HepG2 (cell line): ENCODE results near the gene CPNE5. TPM values are rescaled to one million over a fixed set of nuclear protein-coding genes. Genes with fewer than 3 reads are reported as not detected.

Experiments
- ATAC-seq: fragments of 200-7000 bp; cut with Tn5 transposase; 3 replicates; pipeline ENCODE4 v1.9.1; 2020; ENCODE audit warnings: mild to moderate bottlenecking, moderate library complexity
- BruUV-seq: library from RNA; stranded (reverse); fragments of 400-500 nt; replicated peaks from 2 replicates; lab custom pipeline; 2021; lab: Mats Ljungman, UMichigan
- CTCF ChIA-PET: fragments of 300-600 bp; formaldehyde crosslinking; extraction: SDS; loops from one replicate; lab custom pipeline; 2021; ENCODE audit warnings: low total read pairs, inconsistent platforms, low intra/inter-chr PET ratio; lab: Yijun Ruan, JAX
- POLR2A ChIA-PET: fragments of 350-600 bp; sonication (Branson Sonifier 250); formaldehyde crosslinking; loops from one replicate; lab custom pipeline; 2020; ENCODE audit warnings: antibody characterized with exemption, inconsistent platforms; lab: Yijun Ruan, JAX
- DNase-seq: peaks from one replicate; pipeline ENCODE4 v3.0.0-alpha.2; 2015; ENCODE audit warnings: low spot score
- FAIRE-seq: peaks from 3 replicates; lab custom pipeline; 2011; peaks lifted over from hg19 to GRCh38; lab: Jason Lieb, UNC
- H2AFZ ChIP-seq: one replicate; pipeline ENCODE4 v1.6.1; 2011; ENCODE audit warnings: low read length, inconsistent platforms
- H3K27ac ChIP-seq: fragments of 300-600 bp; 3 replicates; pipeline ENCODE4 v1.8.0; 2011; ENCODE audit warnings: mixed run types, mild to moderate bottlenecking, mixed read lengths, low read length, inconsistent platforms; ENCODE audit not compliant: insufficient read depth; ENCODE audit errors: extremely low read length
- H3K27me3 ChIP-seq, 2 experiments: fragments of 200-600 bp in 1 of 2; 2 replicates in 1 of 2; 3 replicates in 1 of 2; pipeline versions ENCODE4 v1.6.0 to v1.8.0; 2011; ENCODE audit warnings: low read length in 2 of 2, mild to moderate bottlenecking in 2 of 2, moderate library complexity in 2 of 2, inconsistent platforms in 1 of 2; ENCODE audit not compliant: insufficient read depth in 2 of 2, control insufficient read depth in 1 of 2
- H3K36me3 ChIP-seq, 2 experiments: fragments of 200-600 bp in 1 of 2; replicated peaks in 1 of 2; 2 replicates in 1 of 2; 3 replicates in 1 of 2; pipeline versions ENCODE4 v1.5.1 to v1.8.0; 2011; ENCODE audit warnings: low read length in 2 of 2, inconsistent platforms in 1 of 2; ENCODE audit not compliant: insufficient read depth in 2 of 2, control insufficient read depth in 1 of 2
- H3K4me1 ChIP-seq: 2 replicates; pipeline ENCODE4 v1.5.1; 2012; ENCODE audit warnings: low read length, inconsistent platforms; ENCODE audit not compliant: insufficient read depth
- H3K4me2 ChIP-seq: 2 replicates; pipeline ENCODE4 v1.6.0; 2011; ENCODE audit warnings: low read depth, low read length, inconsistent platforms
- H3K4me3 ChIP-seq, 3 experiments: fragments of 200-600 bp in 1 of 3; sonication (generic), shearing (Covaris generic) in 1 of 3; replicated peaks in 1 of 3; 2 replicates each; pipeline ENCODE4 v1.5.1; 2011 to 2016; ENCODE audit warnings: low read length in 3 of 3, inconsistent platforms in 2 of 3, low read depth in 2 of 3, mild to moderate bottlenecking in 2 of 3, control low read depth in 1 of 3, mixed read lengths in 1 of 3; ENCODE audit not compliant: insufficient read depth in 1 of 3
- H3K79me2 ChIP-seq: one replicate; pipeline ENCODE4 v1.6.1; 2011; ENCODE audit warnings: low read length, inconsistent platforms; ENCODE audit not compliant: insufficient read depth
- H3K9ac ChIP-seq: 2 replicates; pipeline ENCODE4 v1.6.0; 2011; ENCODE audit warnings: mild to moderate bottlenecking, low read depth, low read length, inconsistent platforms; ENCODE audit not compliant: insufficient read depth
- H3K9me3 ChIP-seq: 2 replicates; pipeline ENCODE4 v1.5.1; 2012; ENCODE audit warnings: mild to moderate bottlenecking, low read length
- H4K20me1 ChIP-seq: 2 replicates; pipeline ENCODE4 v1.6.0; 2011; ENCODE audit warnings: inconsistent platforms, mild to moderate bottlenecking, low read length, moderate library complexity; ENCODE audit not compliant: insufficient read depth
- ELF3 ChIP-seq: IDR thresholded peaks from 2 replicates; pipeline ENCODE4 v1.6.1; 2016; ENCODE audit warnings: missing genetic modification reagents, missing compliant biosample characterization
- KDM1A ChIP-seq: IDR thresholded peaks from 2 replicates; pipeline ENCODE4 v1.6.1; 2016; ENCODE audit warnings: missing compliant biosample characterization
- MED1 ChIP-seq: sonication (generic); formaldehyde crosslinking; IDR thresholded peaks from 2 replicates; pipeline ENCODE4 v1.4.0; 2020; ENCODE audit warnings: missing genetic modification reagents
- MIER3 ChIP-seq: IDR thresholded peaks from 2 replicates; pipeline ENCODE4 v1.6.1; 2016; ENCODE audit warnings: missing compliant biosample characterization, borderline replicate concordance
- RCOR2 ChIP-seq: IDR thresholded peaks from 2 replicates; pipeline ENCODE4 v1.6.1; 2016; ENCODE audit warnings: missing biosample characterization, missing genetic modification reagents
- SAFB2 ChIP-seq: sonication (generic); formaldehyde crosslinking; IDR thresholded peaks from 2 replicates; pipeline ENCODE4 v1.5.1; 2020; ENCODE audit warnings: missing genetic modification reagents, low read depth, mild to moderate bottlenecking, borderline replicate concordance
- SIN3B ChIP-seq: fragments of 150-350 bp; IDR thresholded peaks from 2 replicates; pipeline ENCODE4 v1.6.1; 2014; ENCODE audit warnings: low read length
- SNRNP70 ChIP-seq: fragments of 200-400 bp; formaldehyde crosslinking; IDR thresholded peaks from 2 replicates; pipeline ENCODE4 v1.6.1; 2017; ENCODE audit warnings: mild to moderate bottlenecking, low read depth, low read length, moderate library complexity
- TEAD3 ChIP-seq: optimal IDR thresholded peaks from 2 replicates; pipeline ENCODE3; 2016; ENCODE audit warnings: borderline replicate concordance
- ZFY ChIP-seq: sonication (generic); formaldehyde crosslinking; IDR thresholded peaks from 2 replicates; pipeline ENCODE4 v1.4.0; 2020; ENCODE audit warnings: missing genetic modification reagents
- ZMYM3 ChIP-seq: sonication (generic); formaldehyde crosslinking; IDR thresholded peaks from 2 replicates; pipeline ENCODE4 v1.5.1; 2020; ENCODE audit warnings: mild to moderate bottlenecking, missing genetic modification reagents
- ZNF263 ChIP-seq: sonication (generic); formaldehyde crosslinking; IDR thresholded peaks from 2 replicates; pipeline ENCODE4 v1.4.0; 2020; ENCODE audit warnings: missing genetic modification reagents
- ZNF629 ChIP-seq: sonication (generic); formaldehyde crosslinking; conservative IDR thresholded peaks from 2 replicates; pipeline ENCODE4 v1.5.0; 2020; ENCODE audit warnings: missing genetic modification reagents
- ZNF768 ChIP-seq: sonication (generic); formaldehyde crosslinking; IDR thresholded peaks from 2 replicates; pipeline ENCODE4 v1.4.0; 2020; ENCODE audit warnings: missing genetic modification reagents
- ZNF792 ChIP-seq: IDR thresholded peaks from 2 replicates; pipeline ENCODE4 v1.6.1; 2016
- WGBS: methylation state at CpG from one replicate; pipeline ENCODE4 v1.1.6; 2017; ENCODE audit warnings: low lambda C conversion rate; 5-methylcytosine and 5-hydroxymethylcytosine counted together
- in situ Hi-C: cut with HindIII; loops from 2 replicates; pipeline ENCODE4 v1.10.0; 2017; ENCODE audit warnings: low pct_unique_long_range_greater_than_20kb; ENCODE audit not compliant: extremely low pct_ligation_motif_present
- intact Hi-C: fragments of 100-400 bp; cut with micrococcal nuclease; formaldehyde crosslinking; loops from one replicate; pipeline ENCODE4 v1.10.0; 2022; ENCODE audit not compliant: unreplicated experiment
- polyA plus RNA-seq, 8 experiments: library from polyadenylated mRNA; depleted of rRNA in 3 of 8; stranded (reverse) in 7 of 8; unstranded in 1 of 8; fragments of >200 nt; fragmentation: Illumina TruSeq in 4 of 8; extraction: Trizol in 4 of 8; gene quantifications; 2 replicates each; pipeline versions ENCODE4 v1.2.1 to v1.2.3, GENCODE V29; 2011 to 2016; ENCODE audit warnings: low read depth in 4 of 8, missing spikeins in 1 of 8, mixed read lengths in 1 of 8; ENCODE audit not compliant: insufficient read depth in 1 of 8
- total RNA-seq, 5 experiments: library from RNA; depleted of rRNA; stranded (reverse); fragments of >200 nt; fragmentation: Illumina TruSeq; extraction: Trizol; gene quantifications; 2 replicates each; pipeline ENCODE4 v1.2.3, GENCODE V29; 2016; ENCODE audit warnings: low read depth in 1 of 5
- TF ChIP-seq, protein P1 (sequence below): sonication (generic); formaldehyde crosslinking; IDR thresholded peaks from 2 replicates; pipeline ENCODE4 v1.8.0; 2022; ENCODE audit warnings: missing genetic modification reagents, mild to moderate bottlenecking, moderate library complexity, borderline replicate concordance
- TF ChIP-seq, protein P2 (sequence below): sonication (generic); formaldehyde crosslinking; IDR thresholded peaks from 2 replicates; pipeline ENCODE4 v1.5.0; 2020; ENCODE audit warnings: missing genetic modification reagents
- TF ChIP-seq, protein P3 (sequence below): sonication (generic); formaldehyde crosslinking; IDR thresholded peaks from 2 replicates; pipeline ENCODE4 v1.8.1; 2023; ENCODE audit warnings: mild to moderate bottlenecking, missing genetic modification reagents
- TF ChIP-seq, protein P4 (sequence below): IDR thresholded peaks from 2 replicates; pipeline ENCODE4 v1.6.1; 2016; ENCODE audit warnings: missing compliant biosample characterization, missing genetic modification reagents, borderline replicate concordance
- TF ChIP-seq, protein P5 (sequence below): IDR thresholded peaks from 2 replicates; pipeline ENCODE4 v1.6.1; 2012; ENCODE audit warnings: inconsistent platforms

Gene CPNE5
- total and polyA plus RNA-seq, 2 of the 13 experiments (the other 11 are each of a cell fraction or from before 2014, with no cell fraction given), result 0.16 TPM; not detected in 1

DNA sequence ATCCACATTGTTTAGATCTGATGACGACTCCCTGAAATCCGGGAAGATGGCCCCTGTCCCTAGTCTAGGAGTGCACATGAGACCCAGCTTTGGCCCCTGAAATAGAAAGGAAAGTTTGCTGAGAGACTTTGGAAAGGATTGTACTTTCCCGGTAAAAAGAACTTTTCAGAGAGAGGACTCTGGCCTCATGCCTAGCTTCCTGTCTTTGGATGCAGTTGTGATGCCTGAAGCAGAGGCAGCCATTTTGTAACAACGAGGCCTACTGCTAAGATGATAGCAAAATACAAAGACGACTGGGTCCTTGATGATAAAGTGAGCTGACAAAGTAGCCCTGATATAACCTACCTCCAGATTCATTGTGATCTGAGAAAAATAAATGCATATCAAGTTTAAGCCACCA lies 6.9 kb downstream of the CPNE5 start (continued):
- peak; percentile 57; the same call in 1 of the 2 replicates for TF ChIP-seq RCOR2 (CRISPR knock-in tag)
- TF ChIP-seq, all 625 proteins: peak for 5

DNA sequence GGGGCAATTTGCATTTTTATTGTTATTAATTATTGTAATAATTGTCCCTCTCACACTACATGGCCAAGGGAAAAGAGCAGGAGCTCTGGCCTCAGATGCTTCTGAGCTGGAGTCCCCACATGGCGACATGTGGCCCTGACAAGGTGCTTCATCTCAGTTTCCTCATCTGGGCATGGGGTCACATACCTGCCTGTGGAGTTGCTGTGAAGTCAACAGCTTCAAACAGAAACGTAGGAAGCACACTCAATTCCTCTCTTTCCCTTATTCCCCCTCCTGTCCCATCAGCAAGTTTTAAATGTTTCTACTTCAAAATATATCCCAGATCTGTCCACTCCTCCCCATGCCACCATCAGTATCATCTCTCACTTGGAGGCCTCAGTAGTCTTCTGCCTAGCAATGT lies 8.7 kb downstream of the CPNE5 start:
- ChIA-PET POLR2A (interaction anchor here (1.2 to 1.9 kb wide), 6 partner anchors 10 to 44 kb away, joined by 3 to 19 read pairs (median 6); partner anchors contain the start of gene PPIL1), CTCF (no interaction called here)
- Histone ChIP-seq H4K20me1 (no peaks in the 10 kb centered on the region), H3K9ac (peak overlapping the region; percentile 65), H3K4me3 (peak overlapping the region in 2 of 3 experiments; percentile 10 to 60; a peak in 4 of 6 replicates), H2AFZ (no peak overlapping the region), H3K4me2 (peak overlapping the region; percentile 77), H3K79me2 (no peaks in the 10 kb centered on the region), H3K4me1 (peaks cover 95% of the 10 kb centered on the region), H3K9me3 (peaks cover 3% of the 10 kb centered on the region; the same call in 1 of the 2 replicates), H3K27ac (peak overlapping the region; percentile 71), H3K36me3 (no peaks in the 10 kb centered on the region), H3K27me3 (peaks cover 2 to 9% of the 10 kb centered on the region in 2 experiments; a peak in 2 of 5 replicates)
- WGBS, result 13% methylated on average over 2 of the region's 2 CpGs
- intact Hi-C loops (no loop called here), in situ Hi-C loops (no loop called here)
- no peak for DNase-seq
- ATAC-seq, result no peak
- TSS peak; percentile 99 for BruUV-seq
- peak; percentile 30 for FAIRE-seq
- TF ChIP-seq ZNF768 (CRISPR knock-in tag) (no peak), SAFB2 (no peak), ZNF792 (CRISPR knock-in tag) (no peak), SNRNP70 (no peak), TEAD3 (CRISPR knock-in tag) (peak; percentile 72), KDM1A (CRISPR knock-in tag) (0 out of 2 replicates have a peak, but pooled peaks have one; percentile 73), ZMYM3 (CRISPR knock-in tag) (0 out of 2 replicates have a peak, but pooled peaks have one; percentile 49), ZFY (no peak), MED1 (CRISPR knock-in tag) (0 out of 2 replicates have a peak, but pooled peaks have one; percentile 12), ZNF263 (CRISPR knock-in tag) (no peak; the same call in 1 of the 2 replicates), ELF3 (CRISPR knock-in tag) (peak; percentile 58; the same call in 1 of the 2 replicates), MIER3 (CRISPR knock-in tag) (0 out of 2 replicates have a peak, but pooled peaks have one; percentile 8), SIN3B (no peak), ZNF629 (CRISPR knock-in tag) (peak; percentile 94)
- TF ChIP-seq, protein P1, sequence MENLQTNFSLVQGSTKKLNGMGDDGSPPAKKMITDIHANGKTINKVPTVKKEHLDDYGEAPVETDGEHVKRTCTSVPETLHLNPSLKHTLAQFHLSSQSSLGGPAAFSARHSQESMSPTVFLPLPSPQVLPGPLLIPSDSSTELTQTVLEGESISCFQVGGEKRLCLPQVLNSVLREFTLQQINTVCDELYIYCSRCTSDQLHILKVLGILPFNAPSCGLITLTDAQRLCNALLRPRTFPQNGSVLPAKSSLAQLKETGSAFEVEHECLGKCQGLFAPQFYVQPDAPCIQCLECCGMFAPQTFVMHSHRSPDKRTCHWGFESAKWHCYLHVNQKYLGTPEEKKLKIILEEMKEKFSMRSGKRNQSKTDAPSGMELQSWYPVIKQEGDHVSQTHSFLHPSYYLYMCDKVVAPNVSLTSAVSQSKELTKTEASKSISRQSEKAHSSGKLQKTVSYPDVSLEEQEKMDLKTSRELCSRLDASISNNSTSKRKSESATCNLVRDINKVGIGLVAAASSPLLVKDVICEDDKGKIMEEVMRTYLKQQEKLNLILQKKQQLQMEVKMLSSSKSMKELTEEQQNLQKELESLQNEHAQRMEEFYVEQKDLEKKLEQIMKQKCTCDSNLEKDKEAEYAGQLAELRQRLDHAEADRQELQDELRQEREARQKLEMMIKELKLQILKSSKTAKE (CRISPR knock-in tag), result no peak
- TF ChIP-seq, protein P2, sequence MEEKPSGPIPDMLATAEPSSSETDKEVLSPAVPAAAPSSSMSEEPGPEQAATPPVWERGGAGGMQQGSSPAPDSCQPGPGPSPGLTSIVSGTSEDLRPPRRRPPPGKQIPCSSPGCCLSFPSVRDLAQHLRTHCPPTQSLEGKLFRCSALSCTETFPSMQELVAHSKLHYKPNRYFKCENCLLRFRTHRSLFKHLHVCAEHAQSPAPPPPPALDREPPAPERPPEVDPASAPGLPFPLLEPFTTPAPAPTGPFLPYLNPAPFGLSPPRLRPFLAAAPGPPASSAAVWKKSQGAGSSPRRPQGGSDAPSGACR, result peak; percentile 65; the same call in 1 of the 2 replicates
- TF ChIP-seq, protein P3, sequence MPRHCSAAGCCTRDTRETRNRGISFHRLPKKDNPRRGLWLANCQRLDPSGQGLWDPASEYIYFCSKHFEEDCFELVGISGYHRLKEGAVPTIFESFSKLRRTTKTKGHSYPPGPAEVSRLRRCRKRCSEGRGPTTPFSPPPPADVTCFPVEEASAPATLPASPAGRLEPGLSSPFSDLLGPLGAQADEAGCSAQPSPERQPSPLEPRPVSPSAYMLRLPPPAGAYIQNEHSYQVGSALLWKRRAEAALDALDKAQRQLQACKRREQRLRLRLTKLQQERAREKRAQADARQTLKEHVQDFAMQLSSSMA, result 0 out of 2 replicates have a peak, but pooled peaks have one; percentile 26
- TF ChIP-seq, protein P4, sequence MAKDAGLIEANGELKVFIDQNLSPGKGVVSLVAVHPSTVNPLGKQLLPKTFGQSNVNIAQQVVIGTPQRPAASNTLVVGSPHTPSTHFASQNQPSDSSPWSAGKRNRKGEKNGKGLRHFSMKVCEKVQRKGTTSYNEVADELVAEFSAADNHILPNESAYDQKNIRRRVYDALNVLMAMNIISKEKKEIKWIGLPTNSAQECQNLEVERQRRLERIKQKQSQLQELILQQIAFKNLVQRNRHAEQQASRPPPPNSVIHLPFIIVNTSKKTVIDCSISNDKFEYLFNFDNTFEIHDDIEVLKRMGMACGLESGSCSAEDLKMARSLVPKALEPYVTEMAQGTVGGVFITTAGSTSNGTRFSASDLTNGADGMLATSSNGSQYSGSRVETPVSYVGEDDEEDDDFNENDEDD (CRISPR knock-in tag), result no peak
- TF ChIP-seq, protein P5, sequence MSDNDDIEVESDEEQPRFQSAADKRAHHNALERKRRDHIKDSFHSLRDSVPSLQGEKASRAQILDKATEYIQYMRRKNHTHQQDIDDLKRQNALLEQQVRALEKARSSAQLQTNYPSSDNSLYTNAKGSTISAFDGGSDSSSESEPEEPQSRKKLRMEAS, result peak; percentile 48; the same call in 1 of the 2 replicates
